HCT116 (cell line): ENCODE measurements around the gene UCK1. TPM values are rescaled to one million over a fixed set of nuclear protein-coding genes. Genes with fewer than 3 reads are reported as not detected.

ENCODE experiments used
- ATAC-seq: fragments of 200-7000 bp; cut with Tn5 transposase; 2 replicates; pipeline ENCODE4 v1.9.1; 2020; ENCODE audit warnings: mild to moderate bottlenecking, moderate library complexity
- BruUV-seq: library from RNA; stranded (reverse); fragments of 400-500 nt; replicated peaks from 2 replicates; lab custom pipeline; 2021; lab: Mats Ljungman, UMichigan
- CTCF ChIA-PET: fragments of 300-600 bp; sonication (Branson Sonifier 250); formaldehyde crosslinking; loops from one replicate; lab custom pipeline; 2021; ENCODE audit warnings: antibody characterized with exemption; lab: Charles Lee
- POLR2A ChIA-PET: fragments of 300-600, 350-600 bp; sonication (Branson Sonifier 250); formaldehyde crosslinking; loops from one replicate; lab custom pipeline; 2021; ENCODE audit warnings: antibody characterized with exemption; lab: Charles Lee
- RAD21 ChIA-PET, 2 experiments: fragments of 300-600 bp; sonication (Branson Sonifier 250); formaldehyde crosslinking; loops; one replicate each; lab custom pipeline; 2023; ENCODE audit warnings: low total read pairs in 2 of 2; ENCODE audit not compliant: uncharacterized antibody in 2 of 2, unreplicated experiment in 2 of 2, low non-redundant PET in 1 of 2; lab: Charles Lee
- DNase-seq: peaks from one replicate; pipeline ENCODE4 v3.0.0-alpha.2; 2010; ENCODE audit warnings: low read depth, low spot score
- H2AFZ ChIP-seq: fragments of 200-600 bp; shearing (Covaris generic), sonication (generic); 2 replicates; pipeline ENCODE4 v1.6.1; 2017; ENCODE audit warnings: low read depth, mixed run types, mixed read lengths, antibody characterized with exemption, low read length; ENCODE audit not compliant: poor library complexity, severe bottlenecking
- H3K27ac ChIP-seq: 2 replicates; pipeline ENCODE4 v1.5.1; 2012; ENCODE audit warnings: low read depth, low read length
- H3K27me3 ChIP-seq: fragments of 200-600 bp; sonication (generic); 2 replicates; pipeline ENCODE4 v1.6.1; 2016; ENCODE audit warnings: mixed run types, low read length, mixed read lengths; ENCODE audit not compliant: insufficient read depth
- H3K36me3 ChIP-seq, 2 experiments: fragments of 200-500 bp in 1 of 2; fragments of 200-600 bp in 1 of 2; sonication (Bioruptor generic) in 1 of 2; sonication (generic) in 1 of 2; 2 replicates each; pipeline versions ENCODE4 v1.5.1 to v1.6.1; 2014 to 2016; ENCODE audit warnings: low read length in 2 of 2, inconsistent platforms in 1 of 2, mixed read lengths in 1 of 2, mixed run types in 1 of 2; ENCODE audit not compliant: insufficient read depth in 2 of 2, control insufficient read depth in 1 of 2
- H3K4me1 ChIP-seq, 2 experiments: fragments of 200-600 bp in 1 of 2; sonication (generic) in 1 of 2; 2 replicates each; pipeline versions ENCODE4 v1.5.1 to v1.6.1; 2012 to 2017; ENCODE audit warnings: low read length in 2 of 2, inconsistent platforms in 1 of 2, mild to moderate bottlenecking in 1 of 2, mixed read lengths in 1 of 2, mixed run types in 1 of 2, moderate library complexity in 1 of 2; ENCODE audit not compliant: insufficient read depth in 2 of 2, control insufficient read depth in 1 of 2
- H3K4me2 ChIP-seq: fragments of 200-600 bp; sonication (generic); 2 replicates; pipeline ENCODE4 v1.6.1; 2017; ENCODE audit warnings: mixed run types, low read length, mixed read lengths
- H3K4me3 ChIP-seq, 2 experiments: fragments of 200-600 bp in 1 of 2; sonication (generic) in 1 of 2; replicated peaks in 1 of 2; 2 replicates each; pipeline ENCODE4 v1.5.1; 2011 to 2016; ENCODE audit warnings: low read length in 2 of 2, control low read depth in 1 of 2, low read depth in 1 of 2, mild to moderate bottlenecking in 1 of 2, mixed read lengths in 1 of 2, mixed run types in 1 of 2
- H3K79me2 ChIP-seq: fragments of 200-600 bp; sonication (generic); 2 replicates; pipeline ENCODE4 v1.6.1; 2017; ENCODE audit warnings: mild to moderate bottlenecking, mixed run types, low read length, moderate library complexity, mixed read lengths; ENCODE audit not compliant: insufficient read depth
- H3K9ac ChIP-seq: fragments of 200-600 bp; sonication (generic); 2 replicates; pipeline ENCODE4 v1.6.1; 2016; ENCODE audit warnings: low read length, mixed read lengths
- H3K9me2 ChIP-seq: fragments of 200-600 bp; sonication (generic), shearing (Covaris generic); 2 replicates; pipeline ENCODE4 v1.6.1; 2017; ENCODE audit warnings: mixed run types, mild to moderate bottlenecking, moderate library complexity; ENCODE audit not compliant: insufficient read depth
- H3K9me3 ChIP-seq, 2 experiments: fragments of 200-500 bp in 1 of 2; fragments of 200-600 bp in 1 of 2; sonication (Bioruptor generic) in 1 of 2; sonication (generic) in 1 of 2; 2 replicates each; pipeline ENCODE4 v1.6.1; 2014 to 2017; ENCODE audit warnings: low read length in 2 of 2, mixed read lengths in 2 of 2, inconsistent platforms in 1 of 2, low read depth in 1 of 2, mild to moderate bottlenecking in 1 of 2, mixed run types in 1 of 2, moderate library complexity in 1 of 2; ENCODE audit not compliant: control insufficient read depth in 1 of 2, insufficient read depth in 1 of 2
- H4K20me1 ChIP-seq: fragments of 200-600 bp; sonication (generic), shearing (Covaris generic); 2 replicates; pipeline ENCODE4 v1.6.1; 2017; ENCODE audit warnings: mixed run types, mild to moderate bottlenecking, moderate library complexity; ENCODE audit not compliant: insufficient read depth
- CBX3 ChIP-seq: IDR thresholded peaks from 2 replicates; pipeline ENCODE4 v1.6.1; 2012; ENCODE audit warnings: low read depth
- CEBPB ChIP-seq: IDR thresholded peaks from 2 replicates; pipeline ENCODE4 v1.6.1; 2012; ENCODE audit warnings: low read depth
- CTCF ChIP-seq, 3 experiments: fragments of 200-600 bp in 1 of 3; sonication (generic) in 1 of 3; IDR thresholded peaks in 2 of 3; conservative IDR thresholded peaks in 1 of 3; 2 replicates each; pipeline ENCODE4 v1.5.1; 2012 to 2017; ENCODE audit warnings: low read depth in 2 of 3, low read length in 2 of 3, antibody characterized with exemption in 1 of 3, borderline replicate concordance in 1 of 3, control low read depth in 1 of 3, mild to moderate bottlenecking in 1 of 3, mixed read lengths in 1 of 3, mixed run types in 1 of 3, moderate library complexity in 1 of 3; ENCODE audit not compliant: insufficient read depth in 1 of 3
- EGR1 ChIP-seq: IDR thresholded peaks from 2 replicates; pipeline ENCODE4 v1.6.1; 2012; ENCODE audit warnings: low read depth
- ELF1 ChIP-seq: IDR thresholded peaks from 2 replicates; pipeline ENCODE4 v1.6.1; 2012; ENCODE audit warnings: low read depth, borderline replicate concordance
- EZH2 ChIP-seq: fragments of 200-600 bp; sonication (generic); IDR thresholded peaks from 2 replicates; pipeline ENCODE4 v1.6.1; 2017; ENCODE audit warnings: antibody characterized with exemption, mixed run types
- EZH2phosphoT487 ChIP-seq: fragments of 200-600 bp; IDR thresholded peaks from 2 replicates; pipeline ENCODE4 v1.6.1; 2018; ENCODE audit warnings: antibody characterized with exemption, borderline replicate concordance
- FOSL1 ChIP-seq: IDR thresholded peaks from 2 replicates; pipeline ENCODE4 v1.6.1; 2012; ENCODE audit warnings: low read depth
- JUND ChIP-seq: IDR thresholded peaks from 2 replicates; pipeline ENCODE4 v1.6.1; 2012
- POLR2A ChIP-seq: IDR thresholded peaks from 2 replicates; pipeline ENCODE4 v1.7.0; 2011; ENCODE audit warnings: borderline replicate concordance; ENCODE audit not compliant: insufficient read depth, insufficient read length; ENCODE audit errors: extremely low read depth
- REST ChIP-seq: IDR thresholded peaks from 2 replicates; pipeline ENCODE4 v1.6.1; 2012; ENCODE audit warnings: low read depth
- ZFX ChIP-seq: fragments of 450-650 bp; IDR thresholded peaks from 2 replicates; pipeline ENCODE4 v1.6.1; 2017
- ZNF274 ChIP-seq: fragments of 200-500 bp; sonication (Bioruptor generic); IDR thresholded peaks from 2 replicates; pipeline ENCODE4 v1.6.1; 2014; ENCODE audit warnings: mild to moderate bottlenecking, low read depth, low read length, inconsistent platforms
- intact Hi-C: fragments of 100-400 bp; cut with micrococcal nuclease; formaldehyde crosslinking; loops from 2 replicates; pipeline ENCODE4 v1.10.0; 2022
- total RNA-seq: library from RNA; stranded (reverse); gene quantifications from one replicate; pipeline ENCODE4 v1.2.1, GENCODE V29; 2021; ENCODE audit not compliant: unreplicated experiment
- TF ChIP-seq, protein P1 (sequence below): IDR thresholded peaks from 2 replicates; pipeline ENCODE4 v1.6.1; 2012

The UCK1 gene
- total RNA-seq, 1 experiment from 2014 or later, result 17.5 TPM

DNA sequence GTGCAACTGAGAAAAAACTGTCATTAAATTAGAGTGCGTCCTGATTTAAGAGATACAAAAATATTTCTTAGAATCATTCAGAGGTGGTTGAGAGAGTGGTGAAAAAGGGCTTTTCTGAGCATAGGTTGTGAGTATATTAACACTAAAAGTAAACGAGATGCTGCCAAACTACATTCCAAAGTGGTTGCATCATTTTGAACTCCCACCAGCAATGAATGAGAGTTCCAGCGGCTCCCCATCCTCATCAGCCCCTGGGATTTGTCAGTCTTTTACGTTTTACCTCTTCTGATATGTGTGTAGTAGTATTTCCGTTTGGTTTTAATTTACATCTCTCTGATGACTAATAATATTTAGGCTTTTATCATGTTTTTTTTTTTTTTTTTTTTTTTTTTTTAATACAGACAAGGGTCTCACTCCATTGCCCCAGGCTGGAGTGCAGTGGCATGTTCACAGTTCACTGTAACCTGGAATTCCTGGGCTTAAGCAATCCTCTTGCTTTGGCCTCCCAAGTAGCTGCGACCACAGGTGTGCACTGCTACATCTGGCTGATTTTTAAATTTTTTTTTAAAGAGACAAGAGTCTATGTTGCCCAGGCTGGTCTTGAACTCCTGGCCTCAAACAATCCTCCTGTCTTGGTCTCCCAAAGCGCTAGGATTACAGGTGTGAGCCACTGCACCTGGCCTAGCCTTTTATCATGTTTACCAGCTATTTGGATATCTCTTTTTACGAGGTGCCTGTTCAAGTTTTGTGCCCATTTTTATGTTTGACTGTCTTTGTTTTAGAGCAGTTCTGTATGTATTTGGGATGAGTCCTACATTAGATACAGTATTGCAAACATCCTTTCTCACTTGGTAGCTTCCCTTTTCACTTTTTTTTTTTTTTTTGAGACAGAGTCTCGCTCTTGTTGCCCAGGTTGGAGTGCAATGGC is 31.2 kb upstream of the UCK1 start:
- no peaks in the 10 kb centered on the region for H3K9me2 ChIP-seq
- no TSS peak for BruUV-seq
- no peaks in the 10 kb centered on the region for H3K36me3 ChIP-seq
- H3K4me2 ChIP-seq, result no peak overlapping the region
- POLR2A ChIA-PET, result no interaction called here
- H3K27me3 ChIP-seq, result no peaks in the 10 kb centered on the region
- H2AFZ ChIP-seq, result no peak overlapping the region
- no peaks in the 10 kb centered on the region for H3K4me1 ChIP-seq
- H3K27ac ChIP-seq, result no peak overlapping the region
- no peaks in the 10 kb centered on the region for H4K20me1 ChIP-seq
- no peak for DNase-seq
- H3K9me3 ChIP-seq, result peaks cover 0 to 4% of the 10 kb centered on the region in 2 experiments; a peak in 1 of 4 replicates
- TF ChIP-seq JUND, result no peak
- TF ChIP-seq EZH2, result no peak
- no peak for TF ChIP-seq EGR1
- TF ChIP-seq REST, result no peak
- TF ChIP-seq CEBPB, result no peak
- TF ChIP-seq ELF1, result no peak
- TF ChIP-seq POLR2A, result no peak
- no peak for TF ChIP-seq CBX3
- no peak for TF ChIP-seq FOSL1
- TF ChIP-seq, protein P1, sequence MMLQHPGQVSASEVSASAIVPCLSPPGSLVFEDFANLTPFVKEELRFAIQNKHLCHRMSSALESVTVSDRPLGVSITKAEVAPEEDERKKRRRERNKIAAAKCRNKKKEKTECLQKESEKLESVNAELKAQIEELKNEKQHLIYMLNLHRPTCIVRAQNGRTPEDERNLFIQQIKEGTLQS, result no peak
- no peak for TF ChIP-seq ZNF274
- no peak for TF ChIP-seq EZH2phosphoT487
- TF ChIP-seq CTCF (IDR thresholded peaks at IDR 0.05 in 2 of 3, conservative IDR thresholded peaks at IDR 0.05 in 1 of 3; ENCODE audit: borderline replicate concordance in 1 of 3, insufficient read depth in 1 of 3, low read depth in 2 of 3, low read length in 2 of 3), result no peak
- no peak for TF ChIP-seq ZFX
- TF ChIP-seq, all 23 proteins: peak for 0
- no peak overlapping the region for H3K4me3 ChIP-seq
- CTCF ChIA-PET, result no interaction called here
- RAD21 ChIA-PET, result no interaction called here
- intact Hi-C loops, result no loop called here
- no peaks in the 10 kb centered on the region for H3K79me2 ChIP-seq
- ATAC-seq, result no peak
- H3K9ac ChIP-seq, result no peak overlapping the region
